Osteocyte (in vitro differentiated cells): ENCODE data around the gene LIMS2. TPM values are rescaled to one million over a fixed set of nuclear protein-coding genes. Genes with fewer than 3 reads are reported as not detected.

Source experiments
- DNase-seq: peaks from one replicate; pipeline ENCODE4 v3.0.0; 2021; ENCODE audit warnings: mixed read lengths; ENCODE audit not compliant: unreplicated experiment; ENCODE audit errors: extremely low spot score
- H3K27ac Mint-ChIP-seq: one replicate; pipeline ENCODE4 v1.8.0; 2021; ENCODE audit warnings: mild to moderate bottlenecking, mixed read lengths; ENCODE audit not compliant: unreplicated experiment
- H3K27me3 Mint-ChIP-seq: one replicate; pipeline ENCODE4 v1.8.0; 2021; ENCODE audit warnings: mixed read lengths; ENCODE audit not compliant: unreplicated experiment
- H3K36me3 Mint-ChIP-seq: one replicate; pipeline ENCODE4 v1.8.0; 2021; ENCODE audit warnings: mixed read lengths; ENCODE audit not compliant: unreplicated experiment
- H3K4me1 Mint-ChIP-seq: one replicate; pipeline ENCODE4 v1.8.0; 2021; ENCODE audit warnings: mixed read lengths; ENCODE audit not compliant: unreplicated experiment
- H3K4me3 Mint-ChIP-seq: one replicate; pipeline ENCODE4 v1.8.0; 2021; ENCODE audit warnings: mild to moderate bottlenecking, moderate library complexity, mixed read lengths; ENCODE audit not compliant: unreplicated experiment
- H3K9me3 Mint-ChIP-seq: one replicate; pipeline ENCODE4 v1.8.0; 2021; ENCODE audit warnings: mixed read lengths; ENCODE audit not compliant: unreplicated experiment
- CTCF ChIP-seq: fragments of 200-600 bp; sonication (generic); IDR thresholded peaks from 2 replicates; pipeline ENCODE4 v1.5.0; 2021; ENCODE audit warnings: antibody characterized with exemption, mild to moderate bottlenecking, moderate library complexity
- total RNA-seq: library from RNA; stranded (reverse); gene quantifications from 2 replicates; pipeline ENCODE4 v1.2.1, GENCODE V29; 2021

The LIMS2 gene
- total RNA-seq, 1 donor from 2014 or later: 51.0 TPM

GRCh38 chr2:127694986-127695385 lies 19.7 kb upstream of the LIMS2 start:
- DNase-seq: no peak
- Mint-ChIP-seq H3K27ac (no peak overlapping the region), H3K9me3 (peaks cover 9% of the 10 kb centered on the region), H3K27me3 (no peaks in the 10 kb centered on the region), H3K4me1 (no peaks in the 10 kb centered on the region), H3K36me3 (peaks cover 4% of the 10 kb centered on the region), H3K4me3 (no peak overlapping the region)
- TF ChIP-seq CTCF: no peak

- Mint-ChIP-seq H3K4me1 (no peaks in the 10 kb centered on the region), H3K36me3 (peaks cover 4% of the 10 kb centered on the region), H3K9me3 (peaks cover 20% of the 10 kb centered on the region), H3K27me3 (no peaks in the 10 kb centered on the region), H3K4me3 (no peak overlapping the region), H3K27ac (no peak overlapping the region)
- no peak for DNase-seq
- TF ChIP-seq CTCF: no peak
Measured at GRCh38 chr2:127690696-127691095, 15.4 kb upstream of the LIMS2 start.

- no peak for TF ChIP-seq CTCF
- no peak for DNase-seq
- Mint-ChIP-seq H3K9me3 (peaks cover 20% of the 10 kb centered on the region), H3K4me3 (no peak overlapping the region), H3K27me3 (no peaks in the 10 kb centered on the region), H3K4me1 (peaks cover 9% of the 10 kb centered on the region), H3K27ac (no peak overlapping the region), H3K36me3 (peaks cover 4% of the 10 kb centered on the region)
Measured at GRCh38 chr2:127688405-127688804, 13.1 kb upstream of the LIMS2 start.

- no peak for DNase-seq
- H3K4me1 Mint-ChIP-seq: peaks cover 26% of the 10 kb centered on the region
- no peak overlapping the region for H3K27ac Mint-ChIP-seq
- H3K9me3 Mint-ChIP-seq: peaks cover 11% of the 10 kb centered on the region
- H3K36me3 Mint-ChIP-seq: no peaks in the 10 kb centered on the region
- TF ChIP-seq CTCF: no peak
- no peak overlapping the region for H3K4me3 Mint-ChIP-seq
- H3K27me3 Mint-ChIP-seq: no peaks in the 10 kb centered on the region
Measured at GRCh38 chr2:127685410-127686080, 10.2 kb upstream of the LIMS2 start.

GRCh38 chr2:127683757-127684156 lies 8.4 kb upstream of the LIMS2 start:
- peaks cover 26% of the 10 kb centered on the region for H3K4me1 Mint-ChIP-seq
- H3K27ac Mint-ChIP-seq: peak overlapping the region; percentile 79
- H3K36me3 Mint-ChIP-seq: no peaks in the 10 kb centered on the region
- no peaks in the 10 kb centered on the region for H3K27me3 Mint-ChIP-seq
- no peak for DNase-seq
- H3K9me3 Mint-ChIP-seq: peaks cover 10% of the 10 kb centered on the region
- TF ChIP-seq CTCF: no peak
- peak overlapping the region; percentile 40 for H3K4me3 Mint-ChIP-seq
